H1 (cell line): ENCODE results near the gene COMMD6. TPM values are rescaled to one million over a fixed set of nuclear protein-coding genes. Genes with fewer than 3 reads are reported as not detected.

ENCODE experiments used
- GTF2F1 ChIP-seq: IDR thresholded peaks from 2 replicates; pipeline ENCODE4 v1.6.1; 2012; ENCODE audit warnings: low read depth, low read length, improper control_type of control experiment, borderline replicate concordance
- KDM5A ChIP-seq: fragments of 200-600 bp; IDR thresholded peaks from 2 replicates; pipeline ENCODE4 v1.7.1; 2012; ENCODE audit warnings: mild to moderate bottlenecking, low read length, inconsistent platforms, mixed read lengths
- TEAD4 ChIP-seq: IDR thresholded peaks from 2 replicates; pipeline ENCODE4 v1.6.1; 2012; ENCODE audit warnings: low read depth, low read length, inconsistent platforms, mixed read lengths
- polyA plus RNA-seq, 7 experiments: library from polyadenylated mRNA; depleted of rRNA in 3 of 7; stranded (reverse) in 5 of 7; unstranded in 2 of 7; fragments of >200 nt in 5 of 7; fragments of 200-250 nt in 2 of 7; gene quantifications; 1 replicate in 5 of 7; 2 replicates in 1 of 7; 4 replicates in 1 of 7; pipeline versions ENCODE4 v1.2.1 to v1.2.3, GENCODE V29; 2011 to 2013; ENCODE audit warnings: missing spikeins in 2 of 7, mixed read lengths in 2 of 7
- total RNA-seq: library from RNA; stranded (reverse); fragmentation: NEBNext Ultra II Directional; extraction: Animal tissue kit (Norgen Biotek cat#: 25700); gene quantifications from 2 replicates; pipeline ENCODE4 v1.2.1, GENCODE V29; 2021
- TF ChIP-seq, protein P1 (sequence below): IDR thresholded peaks from 2 replicates; pipeline ENCODE4 v1.6.1; 2012; ENCODE audit warnings: inconsistent platforms

Gene COMMD6
- total and polyA plus RNA-seq, 2 of the 8 experiments (the other 6 are each of a cell fraction or from before 2014, with no cell fraction given) = 53.2 to 122 TPM

DNA sequence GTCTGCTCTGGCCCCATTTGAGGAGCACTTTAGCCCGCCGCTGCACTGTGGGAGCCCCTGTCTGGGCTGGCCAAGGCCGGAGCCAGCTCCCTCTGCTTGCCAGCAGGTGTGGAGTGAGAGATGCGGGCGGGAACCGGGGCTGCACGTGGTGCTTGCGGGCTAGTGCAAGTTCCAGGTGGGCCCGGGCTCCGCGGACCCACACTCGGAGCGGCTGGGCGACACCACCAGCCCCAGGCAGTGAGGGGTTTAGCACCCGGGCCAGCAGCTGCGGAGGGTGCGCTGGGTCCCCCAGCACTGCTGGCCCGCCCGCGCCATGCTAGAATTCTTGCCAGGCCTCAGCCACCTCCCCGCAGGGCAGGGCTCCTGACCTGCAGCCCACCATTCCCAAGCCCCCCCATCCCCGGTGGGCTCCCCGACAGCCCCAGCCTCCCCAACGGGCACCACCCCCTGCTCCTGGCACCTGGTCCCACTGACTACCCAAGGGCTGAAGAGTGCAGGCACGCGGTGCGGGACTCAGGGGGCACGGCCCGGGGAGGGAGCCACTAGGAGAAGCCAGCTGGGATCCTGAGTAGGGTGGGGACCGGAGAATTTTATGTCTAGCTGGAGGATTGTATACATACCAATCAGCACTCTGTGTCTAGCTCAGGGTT lies 19.1 kb downstream of the COMMD6 start (continued):
- TF ChIP-seq, protein P1, sequence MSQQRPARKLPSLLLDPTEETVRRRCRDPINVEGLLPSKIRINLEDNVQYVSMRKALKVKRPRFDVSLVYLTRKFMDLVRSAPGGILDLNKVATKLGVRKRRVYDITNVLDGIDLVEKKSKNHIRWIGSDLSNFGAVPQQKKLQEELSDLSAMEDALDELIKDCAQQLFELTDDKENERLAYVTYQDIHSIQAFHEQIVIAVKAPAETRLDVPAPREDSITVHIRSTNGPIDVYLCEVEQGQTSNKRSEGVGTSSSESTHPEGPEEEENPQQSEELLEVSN = no peak
- no peak for TF ChIP-seq TEAD4
- TF ChIP-seq GTF2F1 = no peak
- no peak for TF ChIP-seq KDM5A
- TF ChIP-seq, all 59 proteins: peak for 0
